HG03175 (cell line): ENCODE measurements around the gene SPECC1L.

Source experiments
- ATAC-seq: cut with Tn5 transposase; IDR thresholded peaks from one replicate; pipeline ENCODE4 v1.9.1; 2021; ENCODE audit warnings: mild to moderate bottlenecking, moderate library complexity; ENCODE audit not compliant: unreplicated experiment

Gene SPECC1L

GRCh38 chr22:24426436-24426835 is 155.8 kb downstream of the SPECC1L start:
- ATAC-seq, result no peak

GRCh38 chr22:24426851-24427499 is 156.3 kb downstream of the SPECC1L start:
- no peak for ATAC-seq

GRCh38 chr22:24427500-24428164 is 157.0 kb downstream of the SPECC1L start, which contains the start of gene ADORA2A:
Gene ADORA2A, plus strand, starts transcription at chr22:24427599. Its CDS starts 5,806 bp downstream, at chr22:24433405.
- ATAC-seq, result peak; percentile 66

- ATAC-seq, result no peak
Measured at GRCh38 chr22:24428751-24429410, 158.2 kb downstream of the SPECC1L start.

- ATAC-seq, result no peak
Measured at GRCh38 chr22:24429411-24430365, 159.1 kb downstream of the SPECC1L start.

GRCh38 chr22:24430431-24431308 is 160.0 kb downstream of the SPECC1L start:
- ATAC-seq, result no peak

- no peak for ATAC-seq
Measured at GRCh38 chr22:24431309-24432034, 160.8 kb downstream of the SPECC1L start.

- no peak for ATAC-seq
Measured at GRCh38 chr22:24432059-24432853, 161.6 kb downstream of the SPECC1L start.

GRCh38 chr22:24433001-24433827 is 162.6 kb downstream of the SPECC1L start:
- ATAC-seq, result no peak

- peak; percentile 76 for ATAC-seq
Measured at GRCh38 chr22:24433828-24434470, 163.3 kb downstream of the SPECC1L start.

GRCh38 chr22:24434471-24435322 is 164.1 kb downstream of the SPECC1L start:
- ATAC-seq, result peak; percentile 74

- ATAC-seq, result no peak
Measured at GRCh38 chr22:24435323-24435645, 164.7 kb downstream of the SPECC1L start.

- no peak for ATAC-seq
Measured at GRCh38 chr22:24435861-24436371, 165.3 kb downstream of the SPECC1L start.

- no peak for ATAC-seq
Measured at GRCh38 chr22:24436553-24436952, 165.9 kb downstream of the SPECC1L start.

GRCh38 chr22:24437091-24437490 is 166.5 kb downstream of the SPECC1L start:
- no peak for ATAC-seq

- ATAC-seq, result peak; percentile 29
Measured at GRCh38 chr22:24437741-24438328, 167.2 kb downstream of the SPECC1L start.
